K562 (cell line): ENCODE measurements around the gene EDN2. TPM values are rescaled to one million over a fixed set of nuclear protein-coding genes. Genes with fewer than 3 reads are reported as not detected.

ENCODE experiments used
- ATAC-seq: fragments of 200-7000 bp; cut with Tn5 transposase; 3 replicates; pipeline ENCODE4 v1.9.1; 2020; ENCODE audit warnings: moderate library complexity
- BruUV-seq: library from RNA; stranded (reverse); fragments of 400-500 nt; replicated peaks from 2 replicates; lab custom pipeline; 2021; lab: Mats Ljungman, UMichigan
- CTCF ChIA-PET: fragments of 300-600 bp; formaldehyde crosslinking; extraction: SDS; loops from one replicate; lab custom pipeline; 2021; ENCODE audit warnings: low intra/inter-chr PET ratio; lab: Yijun Ruan, JAX
- POLR2A ChIA-PET: fragments of 300-600, 350-650 bp; sonication (Branson Sonifier 250); formaldehyde crosslinking; extraction: SDS; loops from one replicate; lab custom pipeline; 2021; ENCODE audit warnings: antibody characterized with exemption, inconsistent platforms; lab: Yijun Ruan, JAX
- DNase-seq, 4 experiments: peaks; one replicate each; pipeline versions ENCODE4 v3.0.0 to v3.0.0-alpha.2; 2011 to 2018; ENCODE audit warnings: low spot score in 3 of 4, mixed read lengths in 3 of 4; ENCODE audit errors: extremely low read depth in 1 of 4
- FAIRE-seq: peaks from 2 replicates; lab custom pipeline; 2011; peaks lifted over from hg19 to GRCh38; lab: Jason Lieb, UNC
- H2AFZ ChIP-seq: 2 replicates; pipeline ENCODE4 v1.6.0; 2011; ENCODE audit warnings: low read depth, low read length, control low read depth, inconsistent platforms
- H3K27ac ChIP-seq: fragments of 200-600 bp; 3 replicates; pipeline ENCODE4 v1.8.0; 2011; ENCODE audit warnings: low read depth, mild to moderate bottlenecking, control low read depth, inconsistent platforms, low read length, moderate library complexity, mixed read lengths; ENCODE audit errors: extremely low read depth
- H3K27me3 ChIP-seq, 2 experiments: fragments of 300-600 bp in 1 of 2; 2 replicates in 1 of 2; 3 replicates in 1 of 2; pipeline versions ENCODE4 v1.6.0 to v1.8.0; 2011; ENCODE audit warnings: inconsistent platforms in 2 of 2, low read length in 2 of 2, mild to moderate bottlenecking in 1 of 2, mixed read lengths in 1 of 2, moderate library complexity in 1 of 2; ENCODE audit not compliant: control insufficient read depth in 2 of 2, insufficient read depth in 2 of 2
- H3K36me3 ChIP-seq: fragments of 300-600 bp; 3 replicates; pipeline ENCODE4 v1.8.0; 2011; ENCODE audit warnings: mild to moderate bottlenecking, low read length, inconsistent platforms; ENCODE audit not compliant: control insufficient read depth, insufficient read depth
- H3K4me1 ChIP-seq, 2 experiments: fragments of 200-600 bp in 1 of 2; replicated peaks in 1 of 2; 2 replicates in 1 of 2; 3 replicates in 1 of 2; pipeline versions ENCODE4 v1.5.1 to v1.8.0; 2011; ENCODE audit warnings: inconsistent platforms in 2 of 2, low read length in 2 of 2, mild to moderate bottlenecking in 1 of 2, mixed read lengths in 1 of 2, moderate library complexity in 1 of 2; ENCODE audit not compliant: control insufficient read depth in 2 of 2, insufficient read depth in 2 of 2
- H3K4me2 ChIP-seq: 2 replicates; pipeline ENCODE4 v1.6.1; 2011; ENCODE audit warnings: low read length, control low read depth, inconsistent platforms, mixed read lengths; ENCODE audit not compliant: insufficient read depth
- H3K4me3 ChIP-seq: fragments of 200-600 bp; sonication (generic), shearing (Covaris generic); 2 replicates; pipeline ENCODE4 v1.5.1; 2016; ENCODE audit warnings: control low read depth, inconsistent platforms
- H3K79me2 ChIP-seq: fragments of 200-600 bp; 3 replicates; pipeline ENCODE4 v1.8.0; 2011; ENCODE audit warnings: low read length, inconsistent platforms; ENCODE audit not compliant: control insufficient read depth, insufficient read depth
- H3K9ac ChIP-seq, 2 experiments: 2 replicates each; pipeline versions ENCODE4 v1.6.0 to v1.6.1; 2011; ENCODE audit warnings: low read depth in 2 of 2, low read length in 2 of 2, control low read depth in 1 of 2, inconsistent platforms in 1 of 2, mild to moderate bottlenecking in 1 of 2, mixed read lengths in 1 of 2; ENCODE audit not compliant: insufficient read depth in 1 of 2
- H3K9me1 ChIP-seq: one replicate; pipeline ENCODE4 v1.6.0; 2011; ENCODE audit warnings: inconsistent platforms, mild to moderate bottlenecking, low read length, moderate library complexity; ENCODE audit not compliant: control insufficient read depth, insufficient read depth
- H3K9me3 ChIP-seq: replicated peaks from 2 replicates; pipeline ENCODE4 v1.5.1; 2011; ENCODE audit warnings: low read depth, low read length, inconsistent platforms; ENCODE audit not compliant: control insufficient read depth, insufficient read depth
- H4K20me1 ChIP-seq: replicated peaks from 2 replicates; pipeline ENCODE4 v1.6.1; 2011; ENCODE audit warnings: low read length, inconsistent platforms, mixed read lengths; ENCODE audit not compliant: control insufficient read depth, insufficient read depth
- FOSL1 ChIP-seq: fragments of 200-800 bp; sonication (Bioruptor generic); conservative IDR thresholded peaks from 2 replicates; pipeline ENCODE4 v1.6.1; 2016; ENCODE audit warnings: missing genetic modification characterization, missing compliant biosample characterization
- POLR2G ChIP-seq: fragments of 200-400 bp; formaldehyde crosslinking; IDR thresholded peaks from 2 replicates; pipeline ENCODE4 v1.6.1; 2017; ENCODE audit warnings: low read depth, mild to moderate bottlenecking, antibody characterized with exemption, low read length, moderate library complexity
- ZNF57 ChIP-seq: fragments of 450-650 bp; formaldehyde crosslinking; IDR thresholded peaks from 2 replicates; pipeline ENCODE4 v1.4.0; 2020; ENCODE audit warnings: mild to moderate bottlenecking, moderate library complexity
- ZNF764 ChIP-seq: fragments of 250-450 bp; sonication (Bioruptor Pico); IDR thresholded peaks from 2 replicates; pipeline ENCODE4 v1.4.0; 2020; ENCODE audit warnings: low read depth, mild to moderate bottlenecking, moderate library complexity
- WGBS: fragments of 100-300 bp; shearing (Covaris generic); methylation state at CpG from one replicate; pipeline ENCODE4 v1.1.6; 2016; ENCODE audit warnings: low coverage, mixed read lengths; ENCODE audit not compliant: insufficient coverage; ENCODE audit errors: missing lambda C conversion rate; 5-methylcytosine and 5-hydroxymethylcytosine counted together
- in situ Hi-C: fragments of 300-500 bp; cut with MboI; formaldehyde crosslinking; loops from 4 replicates; pipeline ENCODE4 v1.15.0; 2018; ENCODE audit warnings: inconsistent platforms, mixed read lengths
- intact Hi-C: fragments of 100-400 bp; cut with micrococcal nuclease; formaldehyde crosslinking; loops from 2 replicates; pipeline ENCODE4 v1.14.2; 2022
- polyA plus RNA-seq, 8 experiments: library from polyadenylated mRNA; depleted of rRNA in 4 of 8; stranded (reverse) in 5 of 8; unstranded in 3 of 8; fragments of >200 nt; fragmentation: Nextera tagmentation in 2 of 8; fragmentation: Illumina TruSeq in 1 of 8; extraction: Ambion mirVana in 2 of 8; extraction: Trizol in 1 of 8; gene quantifications; 2 replicates each; pipeline versions ENCODE4 v1.2.1 to v1.2.3, GENCODE V29; 2011 to 2014; ENCODE audit warnings: inconsistent platforms in 1 of 8, missing spikeins in 1 of 8
- total RNA-seq, 7 experiments: library from RNA; depleted of rRNA in 6 of 7; stranded (reverse); fragments of >200 nt in 6 of 7; fragmentation: Illumina TruSeq in 2 of 7; extraction: Trizol in 2 of 7; gene quantifications; 2 replicates each; pipeline versions ENCODE4 v1.2.1 to v1.2.3, GENCODE V29; 2011 to 2021; ENCODE audit warnings: low replicate concordance in 1 of 7
- TF ChIP-seq, protein P1 (sequence below), 2 experiments: IDR thresholded peaks; 2 replicates each; pipeline ENCODE4 v1.6.1; 2011; ENCODE audit warnings: borderline replicate concordance in 1 of 2, control low read depth in 1 of 2, low read depth in 1 of 2, low read length in 1 of 2, mild to moderate bottlenecking in 1 of 2, mixed read lengths in 1 of 2, moderate library complexity in 1 of 2; ENCODE audit not compliant: insufficient read depth in 1 of 2, insufficient read length in 1 of 2, poor library complexity in 1 of 2, severe bottlenecking in 1 of 2; ENCODE audit errors: extremely low read depth in 1 of 2
- TF ChIP-seq, protein P2 (sequence below), 2 experiments: fragments of 450-650 bp in 1 of 2; sonication (generic) in 1 of 2; formaldehyde crosslinking in 1 of 2; IDR thresholded peaks in 1 of 2; conservative IDR thresholded peaks in 1 of 2; 2 replicates each; pipeline versions ENCODE4 v1.6.1 to v1.8.1; 2016 to 2023; ENCODE audit warnings: mild to moderate bottlenecking in 2 of 2, moderate library complexity in 2 of 2, inconsistent platforms in 1 of 2, missing genetic modification reagents in 1 of 2
- TF ChIP-seq, protein P3 (sequence below): fragments of 250-450 bp; sonication (Bioruptor Pico); IDR thresholded peaks from 2 replicates; pipeline ENCODE4 v1.8.0; 2021; ENCODE audit warnings: moderate library complexity, mild to moderate bottlenecking, inconsistent platforms
- TF ChIP-seq, protein P4 (sequence below), 3 experiments: fragments of 200-800 bp in 1 of 3; sonication (Bioruptor generic) in 1 of 3; sonication (generic) in 1 of 3; formaldehyde crosslinking in 1 of 3; IDR thresholded peaks; 2 replicates each; pipeline versions ENCODE4 v1.6.1 to v1.8.0; 2016 to 2022; ENCODE audit warnings: mild to moderate bottlenecking in 2 of 3, missing compliant biosample characterization in 2 of 3, missing genetic modification characterization in 2 of 3, missing genetic modification reagents in 1 of 3
- TF ChIP-seq, protein P5 (sequence below): sonication (generic); formaldehyde crosslinking; IDR thresholded peaks from 2 replicates; pipeline ENCODE4 v1.8.0; 2022; ENCODE audit warnings: mild to moderate bottlenecking, missing genetic modification reagents

EDN2 gene
- total and polyA plus RNA-seq, 9 of the 15 experiments (the other 6 are each of a cell fraction or from before 2014, with no cell fraction given), result not detected

- TF ChIP-seq FOSL1 (tag), result no peak
- TF ChIP-seq, protein P1, sequence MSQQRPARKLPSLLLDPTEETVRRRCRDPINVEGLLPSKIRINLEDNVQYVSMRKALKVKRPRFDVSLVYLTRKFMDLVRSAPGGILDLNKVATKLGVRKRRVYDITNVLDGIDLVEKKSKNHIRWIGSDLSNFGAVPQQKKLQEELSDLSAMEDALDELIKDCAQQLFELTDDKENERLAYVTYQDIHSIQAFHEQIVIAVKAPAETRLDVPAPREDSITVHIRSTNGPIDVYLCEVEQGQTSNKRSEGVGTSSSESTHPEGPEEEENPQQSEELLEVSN (IDR thresholded peaks at IDR 0.05; ENCODE audit: borderline replicate concordance in 1 of 2, extremely low read depth in 1 of 2, insufficient read depth in 1 of 2, insufficient read length in 1 of 2, low read depth in 1 of 2, low read length in 1 of 2, poor library complexity in 1 of 2, severe bottlenecking in 1 of 2), result no peak
These were observed 50.2 kb downstream of the EDN2 start (continued) for GRCh38 chr1:41434306-41434705.

- FAIRE-seq, result no peak
- no peaks in the 10 kb centered on the region for H3K9me1 ChIP-seq
- in situ Hi-C loops, result loop anchor here (5.0 kb wide), 2 partner anchors 116 to 166 kb away; no protein-coding TSS in a partner anchor
- H3K36me3 ChIP-seq, result no peaks in the 10 kb centered on the region
- H3K4me2 ChIP-seq, result no peak overlapping the region
- H3K4me1 ChIP-seq, result peaks cover 7 to 15% of the 10 kb centered on the region in 2 experiments; a peak in 3 of 5 replicates
- intact Hi-C loops, result loop anchor here (2.0 kb wide), 2 partner anchors 111 to 121 kb away; no protein-coding TSS in a partner anchor
- no peak for ATAC-seq
- TF ChIP-seq, protein P2, sequence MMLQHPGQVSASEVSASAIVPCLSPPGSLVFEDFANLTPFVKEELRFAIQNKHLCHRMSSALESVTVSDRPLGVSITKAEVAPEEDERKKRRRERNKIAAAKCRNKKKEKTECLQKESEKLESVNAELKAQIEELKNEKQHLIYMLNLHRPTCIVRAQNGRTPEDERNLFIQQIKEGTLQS (IDR thresholded peaks at IDR 0.05), result no peak
- TF ChIP-seq, protein P2 (CRISPR knock-in tag; conservative IDR thresholded peaks at IDR 0.05), result no peak
- TF ChIP-seq, protein P3, sequence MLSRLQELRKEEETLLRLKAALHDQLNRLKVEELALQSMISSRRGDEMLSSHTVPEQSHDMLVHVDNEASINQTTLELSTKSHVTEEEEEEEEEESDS (CRISPR knock-in tag), result no peak
- TF ChIP-seq ZNF57 (CRISPR knock-in tag), result no peak
- TF ChIP-seq, protein P4, sequence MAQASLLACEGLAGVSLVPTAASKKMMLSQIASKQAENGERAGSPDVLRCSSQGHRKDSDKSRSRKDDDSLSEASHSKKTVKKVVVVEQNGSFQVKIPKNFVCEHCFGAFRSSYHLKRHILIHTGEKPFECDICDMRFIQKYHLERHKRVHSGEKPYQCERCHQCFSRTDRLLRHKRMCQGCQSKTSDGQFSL (CRISPR knock-in tag; IDR thresholded peaks at IDR 0.05), result no peak
- TF ChIP-seq, protein P4 (tag; IDR thresholded peaks at IDR 0.05), result no peak
- no peak for TF ChIP-seq POLR2G
- TF ChIP-seq, protein P5, sequence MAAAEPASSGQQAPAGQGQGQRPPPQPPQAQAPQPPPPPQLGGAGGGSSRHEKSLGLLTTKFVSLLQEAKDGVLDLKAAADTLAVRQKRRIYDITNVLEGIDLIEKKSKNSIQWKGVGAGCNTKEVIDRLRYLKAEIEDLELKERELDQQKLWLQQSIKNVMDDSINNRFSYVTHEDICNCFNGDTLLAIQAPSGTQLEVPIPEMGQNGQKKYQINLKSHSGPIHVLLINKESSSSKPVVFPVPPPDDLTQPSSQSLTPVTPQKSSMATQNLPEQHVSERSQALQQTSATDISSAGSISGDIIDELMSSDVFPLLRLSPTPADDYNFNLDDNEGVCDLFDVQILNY, result no peak
- TF ChIP-seq ZNF764 (CRISPR knock-in tag), result no peak
- no peak overlapping the region for H3K4me3 ChIP-seq
- CTCF ChIA-PET, result interaction anchor here (0.7 to 3.1 kb wide), 6 partner anchors 108 to 171 kb away, joined by 4 to 25 read pairs (median 9); no protein-coding TSS in a partner anchor
- H2AFZ ChIP-seq, result no peak overlapping the region
- POLR2A ChIA-PET, result interaction anchor here (1.0 to 2.1 kb wide), 4 partner anchors 11 to 110 kb away, joined by 4 to 6 read pairs (median 4); no protein-coding TSS in a partner anchor
- no peak overlapping the region for H3K27ac ChIP-seq
- no peak for DNase-seq
- no TSS peak for BruUV-seq
- peaks cover 9 to 29% of the 10 kb centered on the region in 2 experiments for H3K27me3 ChIP-seq
- H3K9me3 ChIP-seq, result no peaks in the 10 kb centered on the region
- no peak overlapping the region for H3K9ac ChIP-seq
- WGBS, result 0% methylated on average over 4 of the region's 4 CpGs
- no peaks in the 10 kb centered on the region for H3K79me2 ChIP-seq
- peaks cover 16% of the 10 kb centered on the region for H4K20me1 ChIP-seq
These were observed 51.0 kb downstream of the EDN2 start for GRCh38 chr1:41433501-41433900.
